Liver (tissue), 9 donors: ENCODE measurements around the gene CA11. TPM values are rescaled to one million over a fixed set of nuclear protein-coding genes. Genes with fewer than 3 reads are reported as not detected.

Experiments
- DNase-seq: peaks from one replicate; pipeline ENCODE4 v3.0.0-alpha.2; 2017; ENCODE audit warnings: low spot score
- H3K27ac ChIP-seq, 2 donors: one replicate each; pipeline ENCODE4 v1.7.0; 2013; ENCODE audit warnings: inconsistent platforms in 2 of 2, low read length in 2 of 2, control low read depth in 1 of 2, low read depth in 1 of 2, mild to moderate bottlenecking in 1 of 2
- H3K27me3 ChIP-seq, 4 donors: one replicate each; pipeline versions ENCODE4 v1.6.1 to v1.7.0; 2013; ENCODE audit warnings: low read length in 3 of 4, inconsistent platforms in 1 of 4, mild to moderate bottlenecking in 1 of 4, moderate library complexity in 1 of 4; ENCODE audit not compliant: control insufficient read depth in 4 of 4, insufficient read depth in 4 of 4
- H3K36me3 ChIP-seq, 4 donors: one replicate each; pipeline versions ENCODE4 v1.6.1 to v1.7.0; 2013; ENCODE audit warnings: low read length in 3 of 4, mild to moderate bottlenecking in 3 of 4, low read depth in 1 of 4, moderate library complexity in 1 of 4; ENCODE audit not compliant: control insufficient read depth in 4 of 4, insufficient read depth in 3 of 4
- H3K4me1 ChIP-seq, 4 donors: one replicate each; pipeline versions ENCODE4 v1.6.1 to v1.7.0; 2013; ENCODE audit warnings: low read length in 3 of 4, mild to moderate bottlenecking in 3 of 4, moderate library complexity in 1 of 4; ENCODE audit not compliant: control insufficient read depth in 4 of 4, insufficient read depth in 4 of 4
- H3K4me3 ChIP-seq, 3 donors: one replicate each; pipeline versions ENCODE4 v1.6.1 to v1.7.0; 2013; ENCODE audit warnings: low read length in 3 of 3, control low read depth in 1 of 3, low read depth in 1 of 3, mild to moderate bottlenecking in 1 of 3
- H3K9ac ChIP-seq, 2 donors: one replicate each; pipeline ENCODE4 v1.7.0; 2013; ENCODE audit warnings: low read length in 2 of 2, mild to moderate bottlenecking in 2 of 2, moderate library complexity in 2 of 2, control low read depth in 1 of 2, low read depth in 1 of 2
- H3K9me3 ChIP-seq, 4 donors: one replicate each; pipeline versions ENCODE4 v1.6.1 to v1.7.0; 2013; ENCODE audit warnings: low read length in 3 of 4; ENCODE audit not compliant: control insufficient read depth in 4 of 4
- FOXA1 ChIP-seq: IDR thresholded peaks from 2 replicates; pipeline ENCODE4 v1.6.1; 2016; ENCODE audit warnings: antibody characterized with exemption
- FOXA2 ChIP-seq: IDR thresholded peaks from 2 replicates; pipeline ENCODE4 v1.6.1; 2016; ENCODE audit warnings: antibody characterized with exemption
- GABPA ChIP-seq, 2 donors: IDR thresholded peaks in 1 of 2; conservative IDR thresholded peaks in 1 of 2; 2 replicates each; pipeline ENCODE4 v1.6.1; 2016; ENCODE audit warnings: antibody characterized with exemption in 2 of 2, mild to moderate bottlenecking in 1 of 2, moderate library complexity in 1 of 2
- HNF4A ChIP-seq, 2 donors: conservative IDR thresholded peaks; 2 replicates each; pipeline ENCODE4 v1.6.1; 2016; ENCODE audit warnings: antibody characterized with exemption in 2 of 2, mild to moderate bottlenecking in 2 of 2
- HNF4G ChIP-seq: IDR thresholded peaks from 2 replicates; pipeline ENCODE4 v1.6.1; 2016; ENCODE audit warnings: antibody characterized with exemption
- JUND ChIP-seq, 2 donors: IDR thresholded peaks; 2 replicates each; pipeline ENCODE4 v1.6.1; 2016; ENCODE audit warnings: antibody characterized with exemption in 2 of 2
- MAX ChIP-seq: IDR thresholded peaks from 2 replicates; pipeline ENCODE4 v1.6.1; 2016; ENCODE audit warnings: antibody characterized with exemption
- NR2F2 ChIP-seq: IDR thresholded peaks from 2 replicates; pipeline ENCODE4 v1.6.1; 2016; ENCODE audit warnings: antibody characterized with exemption
- SP1 ChIP-seq: IDR thresholded peaks from 2 replicates; pipeline ENCODE4 v1.6.1; 2018; ENCODE audit warnings: antibody characterized with exemption, mild to moderate bottlenecking
- TAF1 ChIP-seq: conservative IDR thresholded peaks from 2 replicates; pipeline ENCODE4 v1.6.1; 2016; ENCODE audit warnings: antibody characterized with exemption, mild to moderate bottlenecking
- YY1 ChIP-seq: IDR thresholded peaks from 2 replicates; pipeline ENCODE4 v1.6.1; 2016; ENCODE audit warnings: antibody characterized with exemption, mild to moderate bottlenecking
- WGBS: extraction: QIAGEN DNeasy Blood & Tissue Kit; methylation state at CpG from one replicate; pipeline ENCODE4 v1.1.7; 2013; 5-methylcytosine and 5-hydroxymethylcytosine counted together
- polyA plus RNA-seq, 2 donors: library from polyadenylated mRNA; stranded (reverse) in 1 of 2; unstranded in 1 of 2; fragments of 200-250 nt in 1 of 2; fragments of >200 nt in 1 of 2; fragmentation: Nextera tagmentation in 1 of 2; extraction: Ambion mirVana in 1 of 2; gene quantifications; one replicate each; pipeline versions ENCODE4 v1.2.1 to v1.2.3, GENCODE V29; 2013 to 2015
- total RNA-seq, 2 donors: library from RNA; depleted of rRNA; stranded (reverse); fragments of >200 nt; gene quantifications; one replicate each; pipeline ENCODE4 v1.2.3, GENCODE V29; 2014
- TF ChIP-seq, protein P1 (sequence below): IDR thresholded peaks from 2 replicates; pipeline ENCODE4 v1.6.1; 2016; ENCODE audit warnings: antibody characterized with exemption
- TF ChIP-seq, protein P2 (sequence below): IDR thresholded peaks from 2 replicates; pipeline ENCODE4 v1.6.1; 2016; ENCODE audit warnings: antibody characterized with exemption, mild to moderate bottlenecking
- TF ChIP-seq, protein P3 (sequence below): IDR thresholded peaks from 2 replicates; pipeline ENCODE4 v1.6.1; 2016; ENCODE audit warnings: antibody characterized with exemption
- donor health status: healthy.
- donor health status: healthy.
- donor health status: healthy.
- donor health status: healthy.
- donor health status: healthy.

Gene CA11
- total and polyA plus RNA-seq, 4 donors, result 0.09 to 1.1 (median 0.34) TPM

DNA sequence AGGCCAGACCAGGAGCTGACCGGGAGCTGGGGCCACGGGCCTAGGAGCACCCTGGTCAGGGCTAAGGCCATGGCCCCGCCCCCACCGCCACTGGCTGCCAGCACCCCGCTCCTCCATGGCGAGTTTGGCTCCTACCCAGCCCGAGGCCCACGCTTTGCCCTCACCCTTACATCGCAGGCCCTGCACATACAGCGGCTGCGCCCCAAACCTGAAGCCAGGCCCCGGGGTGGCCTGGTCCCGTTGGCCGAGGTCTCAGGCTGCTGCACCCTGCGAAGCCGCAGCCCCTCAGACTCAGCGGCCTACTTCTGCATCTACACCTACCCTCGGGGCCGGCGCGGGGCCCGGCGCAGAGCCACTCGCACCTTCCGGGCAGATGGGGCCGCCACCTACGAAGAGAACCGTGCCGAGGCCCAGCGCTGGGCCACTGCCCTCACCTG is 20.1 kb downstream of the CA11 start:
- 77% methylated on average over 30 of the region's 30 CpGs for WGBS
- Histone ChIP-seq H3K27ac (no peak overlapping the region), H3K9me3 (no peaks in the 10 kb centered on the region), H3K4me3 (peak overlapping the region in 1 of 3 donors; percentile 41), H3K4me1 (peaks cover 12 to 64% (median 40%) of the 10 kb centered on the region in 4 donors), H3K9ac (no peak overlapping the region), H3K27me3 (no peaks in the 10 kb centered on the region), H3K36me3 (peaks cover 0 to 2% (median 0%) of the 10 kb centered on the region in 4 donors)
- no peak for TF ChIP-seq SP1
- no peak for TF ChIP-seq JUND (IDR thresholded peaks at IDR 0.05)
- no peak for TF ChIP-seq HNF4A (conservative IDR thresholded peaks at IDR 0.05)
- no peak for TF ChIP-seq NR2F2
- TF ChIP-seq, protein P1, sequence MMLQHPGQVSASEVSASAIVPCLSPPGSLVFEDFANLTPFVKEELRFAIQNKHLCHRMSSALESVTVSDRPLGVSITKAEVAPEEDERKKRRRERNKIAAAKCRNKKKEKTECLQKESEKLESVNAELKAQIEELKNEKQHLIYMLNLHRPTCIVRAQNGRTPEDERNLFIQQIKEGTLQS, result no peak
- TF ChIP-seq MAX, result no peak
- no peak for TF ChIP-seq HNF4G
- no peak for TF ChIP-seq TAF1
- TF ChIP-seq, protein P2, sequence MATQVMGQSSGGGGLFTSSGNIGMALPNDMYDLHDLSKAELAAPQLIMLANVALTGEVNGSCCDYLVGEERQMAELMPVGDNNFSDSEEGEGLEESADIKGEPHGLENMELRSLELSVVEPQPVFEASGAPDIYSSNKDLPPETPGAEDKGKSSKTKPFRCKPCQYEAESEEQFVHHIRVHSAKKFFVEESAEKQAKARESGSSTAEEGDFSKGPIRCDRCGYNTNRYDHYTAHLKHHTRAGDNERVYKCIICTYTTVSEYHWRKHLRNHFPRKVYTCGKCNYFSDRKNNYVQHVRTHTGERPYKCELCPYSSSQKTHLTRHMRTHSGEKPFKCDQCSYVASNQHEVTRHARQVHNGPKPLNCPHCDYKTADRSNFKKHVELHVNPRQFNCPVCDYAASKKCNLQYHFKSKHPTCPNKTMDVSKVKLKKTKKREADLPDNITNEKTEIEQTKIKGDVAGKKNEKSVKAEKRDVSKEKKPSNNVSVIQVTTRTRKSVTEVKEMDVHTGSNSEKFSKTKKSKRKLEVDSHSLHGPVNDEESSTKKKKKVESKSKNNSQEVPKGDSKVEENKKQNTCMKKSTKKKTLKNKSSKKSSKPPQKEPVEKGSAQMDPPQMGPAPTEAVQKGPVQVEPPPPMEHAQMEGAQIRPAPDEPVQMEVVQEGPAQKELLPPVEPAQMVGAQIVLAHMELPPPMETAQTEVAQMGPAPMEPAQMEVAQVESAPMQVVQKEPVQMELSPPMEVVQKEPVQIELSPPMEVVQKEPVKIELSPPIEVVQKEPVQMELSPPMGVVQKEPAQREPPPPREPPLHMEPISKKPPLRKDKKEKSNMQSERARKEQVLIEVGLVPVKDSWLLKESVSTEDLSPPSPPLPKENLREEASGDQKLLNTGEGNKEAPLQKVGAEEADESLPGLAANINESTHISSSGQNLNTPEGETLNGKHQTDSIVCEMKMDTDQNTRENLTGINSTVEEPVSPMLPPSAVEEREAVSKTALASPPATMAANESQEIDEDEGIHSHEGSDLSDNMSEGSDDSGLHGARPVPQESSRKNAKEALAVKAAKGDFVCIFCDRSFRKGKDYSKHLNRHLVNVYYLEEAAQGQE, result no peak
- TF ChIP-seq YY1, result no peak
- TF ChIP-seq FOXA1, result no peak
- no peak for TF ChIP-seq FOXA2
- peak; percentile 35 for DNase-seq

- no peaks in the 10 kb centered on the region for H3K9me3 ChIP-seq
- no peaks in the 10 kb centered on the region for H3K27me3 ChIP-seq
- H3K9ac ChIP-seq, result peak overlapping the region in 1 of 2 donors; percentile 60
- peak overlapping the region; percentile 20 to 76 for H3K27ac ChIP-seq
- no peaks in the 10 kb centered on the region for H3K36me3 ChIP-seq
- WGBS, result 29% methylated on average over 24 of the region's 24 CpGs
- peak overlapping the region; percentile 21 to 59 (median 57) for H3K4me3 ChIP-seq
- TF ChIP-seq FOXA2 (no peak), HNF4A (conservative IDR thresholded peaks at IDR 0.05) (peak in 1 of 2 donors; percentile 3)
- H3K4me1 ChIP-seq, result peaks cover 10 to 56% (median 40%) of the 10 kb centered on the region in 4 donors
- peak; percentile 64 for DNase-seq
Observed at GRCh38 chr19:48624791-48625723, 20.9 kb downstream of the CA11 start.

- WGBS, result 1% methylated on average over 40 of the region's 40 CpGs
- Histone ChIP-seq H3K36me3 (no peaks in the 10 kb centered on the region), H3K4me1 (peaks cover 10 to 60% (median 45%) of the 10 kb centered on the region in 4 donors), H3K27ac (peak overlapping the region; percentile 58 to 76), H3K27me3 (no peaks in the 10 kb centered on the region), H3K9ac (peak overlapping the region; percentile 60 to 66), H3K4me3 (peak overlapping the region; percentile 57 to 60 (median 59)), H3K9me3 (no peaks in the 10 kb centered on the region)
- DNase-seq, result peak; percentile 97
- TF ChIP-seq FOXA1, result no peak
- TF ChIP-seq GABPA (IDR thresholded peaks at IDR 0.05 in 1 of 2, conservative IDR thresholded peaks at IDR 0.05 in 1 of 2), result no peak
- TF ChIP-seq YY1, result peak; percentile 100
- TF ChIP-seq, protein P3, sequence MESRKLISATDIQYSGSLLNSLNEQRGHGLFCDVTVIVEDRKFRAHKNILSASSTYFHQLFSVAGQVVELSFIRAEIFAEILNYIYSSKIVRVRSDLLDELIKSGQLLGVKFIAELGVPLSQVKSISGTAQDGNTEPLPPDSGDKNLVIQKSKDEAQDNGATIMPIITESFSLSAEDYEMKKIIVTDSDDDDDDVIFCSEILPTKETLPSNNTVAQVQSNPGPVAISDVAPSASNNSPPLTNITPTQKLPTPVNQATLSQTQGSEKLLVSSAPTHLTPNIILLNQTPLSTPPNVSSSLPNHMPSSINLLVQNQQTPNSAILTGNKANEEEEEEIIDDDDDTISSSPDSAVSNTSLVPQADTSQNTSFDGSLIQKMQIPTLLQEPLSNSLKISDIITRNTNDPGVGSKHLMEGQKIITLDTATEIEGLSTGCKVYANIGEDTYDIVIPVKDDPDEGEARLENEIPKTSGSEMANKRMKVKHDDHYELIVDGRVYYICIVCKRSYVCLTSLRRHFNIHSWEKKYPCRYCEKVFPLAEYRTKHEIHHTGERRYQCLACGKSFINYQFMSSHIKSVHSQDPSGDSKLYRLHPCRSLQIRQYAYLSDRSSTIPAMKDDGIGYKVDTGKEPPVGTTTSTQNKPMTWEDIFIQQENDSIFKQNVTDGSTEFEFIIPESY, result peak; percentile 68
- TF ChIP-seq, protein P1, result no peak
- TF ChIP-seq, protein P2, result peak; percentile 30
- no peak for TF ChIP-seq HNF4A (conservative IDR thresholded peaks at IDR 0.05)
- TF ChIP-seq SP1, result peak; percentile 81
Observed at GRCh38 chr19:48624067-48624594, 21.9 kb downstream of the CA11 start.
